ENCODE measurements around the gene KRTAP4-7. TPM values are rescaled to one million over a fixed set of nuclear protein-coding genes. Genes with fewer than 3 reads are reported as not detected.
"Not testable (repeated sequence)": the region's sequence is repeated elsewhere in the genome, so short reads cannot be mapped to it uniquely, and the experiment has no call there.

Gene KRTAP4-7
- polyA plus RNA-seq, 4 donors = not detected

GRCh38 chr17:41111151-41111885 lies 27.4 kb downstream of the KRTAP4-7 start:
- Histone ChIP-seq H3K9me3 (ENCODE audit: control insufficient read depth in 2 of 2, insufficient read depth in 1 of 2, low read depth in 1 of 2, low read length in 1 of 2) (peaks cover 0 to 2% of the 10 kb centered on the region in 2 donors), H3K4me1 (ENCODE audit: control insufficient read depth in 3 of 3, insufficient read depth in 2 of 3, low read depth in 1 of 3, low read length in 2 of 3) (no peaks in the 10 kb centered on the region), H3K4me3 (ENCODE audit: low read depth in 1 of 3, low read length in 3 of 3) (no peak overlapping the region), H3K27me3 (ENCODE audit: control insufficient read depth in 3 of 3, insufficient read depth in 3 of 3, low read length in 3 of 3) (peaks cover 0 to 6% (median 0%) of the 10 kb centered on the region in 3 donors), H3K27ac (ENCODE audit: low read depth in 1 of 3, low read length in 2 of 3) (no peak overlapping the region), H3K36me3 (ENCODE audit: control insufficient read depth in 3 of 3, insufficient read depth in 2 of 3, low read depth in 1 of 3, low read length in 3 of 3) (no peaks in the 10 kb centered on the region)
- no peak for FAIRE-seq
- 77 to 80% (median 78%) methylated on average over 2 of the region's 2 CpGs for WGBS, 3 donors
- no peak for DNase-seq

GRCh38 chr17:41116297-41116696 lies 32.3 kb downstream of the KRTAP4-7 start:
- Histone ChIP-seq H3K4me3 (ENCODE audit: low read depth in 1 of 3, low read length in 3 of 3) (no peak overlapping the region), H3K27me3 (ENCODE audit: control insufficient read depth in 3 of 3, insufficient read depth in 3 of 3, low read length in 3 of 3) (peaks cover 0 to 5% (median 0%) of the 10 kb centered on the region in 3 donors), H3K27ac (ENCODE audit: low read depth in 1 of 3, low read length in 2 of 3) (no peak overlapping the region), H3K4me1 (ENCODE audit: control insufficient read depth in 3 of 3, insufficient read depth in 2 of 3, low read depth in 1 of 3, low read length in 2 of 3) (no peaks in the 10 kb centered on the region), H3K9me3 (ENCODE audit: control insufficient read depth in 2 of 2, insufficient read depth in 1 of 2, low read depth in 1 of 2, low read length in 1 of 2) (peaks cover 0 to 2% of the 10 kb centered on the region in 2 donors), H3K36me3 (ENCODE audit: control insufficient read depth in 3 of 3, insufficient read depth in 2 of 3, low read depth in 1 of 3, low read length in 3 of 3) (no peaks in the 10 kb centered on the region)
- FAIRE-seq = no peak
- DNase-seq = no peak
- 27 to 58% (median 40%) methylated on average over 5 of the region's 5 CpGs for WGBS, 3 donors

- H3K9me3 ChIP-seq (ENCODE audit: control insufficient read depth in 2 of 2, insufficient read depth in 1 of 2, low read depth in 1 of 2, low read length in 1 of 2); H3K36me3 ChIP-seq (ENCODE audit: control insufficient read depth in 3 of 3, insufficient read depth in 2 of 3, low read depth in 1 of 3, low read length in 3 of 3); H3K27ac ChIP-seq (ENCODE audit: low read depth in 1 of 3, low read length in 2 of 3); H3K4me1 ChIP-seq (ENCODE audit: control insufficient read depth in 3 of 3, insufficient read depth in 2 of 3, low read depth in 1 of 3, low read length in 2 of 3); FAIRE-seq; DNase-seq; H3K27me3 ChIP-seq (ENCODE audit: control insufficient read depth in 3 of 3, insufficient read depth in 3 of 3, low read length in 3 of 3); H3K4me3 ChIP-seq (ENCODE audit: low read depth in 1 of 3, low read length in 3 of 3): not testable (repeated sequence)
- 70 to 87% (median 81%) methylated on average over 9 to 10 of the region's 10 CpGs for WGBS, 3 donors
Observed at GRCh38 chr17:41117846-41118386, 34.0 kb downstream of the KRTAP4-7 start, which contains the start of gene KRTAP4-11. Gene KRTAP4-11, minus strand, starts transcription at chr17:41118373. Its CDS starts 58 bp downstream, at chr17:41118315.

DNA sequence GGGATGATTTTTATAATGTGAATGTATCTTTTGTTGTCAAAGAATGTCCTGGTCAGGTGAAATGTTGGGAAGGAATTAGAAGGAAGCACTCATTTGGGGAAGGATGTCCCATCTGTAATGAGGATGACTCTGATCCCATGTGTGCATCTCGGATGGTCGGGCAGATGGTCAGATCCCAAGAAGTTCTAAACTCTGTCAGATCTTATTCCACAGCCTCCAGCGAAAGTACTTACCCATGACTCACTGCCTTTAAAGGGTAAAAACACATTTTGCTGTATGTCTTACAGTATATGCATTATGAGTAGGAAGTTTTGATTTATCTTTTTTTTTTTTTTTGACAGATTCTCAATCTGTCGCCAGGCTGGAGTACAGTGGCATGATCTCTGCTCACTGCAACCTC lies 34.8 kb downstream of the KRTAP4-7 start:
- peaks cover 0 to 2% of the 10 kb centered on the region in 2 donors for H3K9me3 ChIP-seq (ENCODE audit: control insufficient read depth in 2 of 2, insufficient read depth in 1 of 2, low read depth in 1 of 2, low read length in 1 of 2)
- FAIRE-seq (no peak), DNase-seq (no peak)
- 83 to 92% (median 86%) methylated on average over 4 of the region's 4 CpGs for WGBS, 3 donors
- no peak overlapping the region for H3K4me3 ChIP-seq (ENCODE audit: low read depth in 1 of 3, low read length in 3 of 3)
- H3K27me3 ChIP-seq (ENCODE audit: control insufficient read depth in 3 of 3, insufficient read depth in 3 of 3, low read length in 3 of 3) = peaks cover 0 to 7% (median 0%) of the 10 kb centered on the region in 3 donors
- H3K4me1 ChIP-seq (ENCODE audit: control insufficient read depth in 3 of 3, insufficient read depth in 2 of 3, low read depth in 1 of 3, low read length in 2 of 3) = no peaks in the 10 kb centered on the region
- no peak overlapping the region for H3K27ac ChIP-seq (ENCODE audit: low read depth in 1 of 3, low read length in 2 of 3)
- no peaks in the 10 kb centered on the region for H3K36me3 ChIP-seq (ENCODE audit: control insufficient read depth in 3 of 3, insufficient read depth in 2 of 3, low read depth in 1 of 3, low read length in 3 of 3)

DNA sequence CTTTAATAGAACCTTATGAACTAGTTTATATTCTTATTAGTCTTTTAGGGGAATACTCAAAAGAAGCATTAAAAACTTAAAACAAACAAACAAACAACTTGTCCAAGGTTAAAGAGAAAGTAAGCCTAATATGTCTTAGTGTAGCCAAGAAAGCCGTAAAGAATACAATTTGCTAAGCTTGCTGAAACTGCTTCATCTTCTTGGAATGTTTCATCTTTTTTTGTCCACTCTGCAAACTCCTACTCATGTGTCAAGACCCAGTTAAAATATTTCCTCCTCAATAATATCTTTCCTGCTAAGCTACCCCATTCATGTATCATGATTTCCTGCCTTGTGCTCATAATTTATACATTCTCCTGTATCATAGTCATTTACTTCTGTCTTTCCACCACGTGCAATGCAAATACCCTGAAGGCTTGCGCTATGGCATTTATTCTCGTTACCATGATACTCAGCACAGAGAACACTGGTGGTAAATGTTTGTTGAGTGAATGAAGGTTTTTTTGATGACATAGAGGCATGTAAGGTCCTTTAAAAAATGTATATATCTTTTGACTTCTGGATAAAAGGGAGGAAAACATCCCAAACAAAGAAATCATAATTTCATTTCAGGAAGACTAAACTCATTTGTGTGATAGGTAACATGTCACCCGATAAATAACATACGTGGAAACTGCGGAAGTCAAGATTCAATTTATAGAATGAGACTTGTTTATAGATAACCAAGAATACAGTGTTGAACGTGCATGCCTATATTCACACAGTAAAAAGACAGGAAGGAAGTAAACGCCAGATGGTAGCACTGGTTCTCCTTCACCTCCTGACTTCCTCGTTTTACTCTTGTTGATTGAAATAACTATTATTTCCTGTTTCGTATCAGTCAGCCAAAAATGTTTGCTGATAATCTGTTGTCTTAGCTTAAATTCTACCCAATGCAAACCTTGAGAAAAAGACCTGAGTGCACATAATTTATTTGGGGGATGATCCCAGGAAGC lies 36.0 kb downstream of the KRTAP4-7 start:
- not testable (repeated sequence) for DNase-seq; H3K27me3 ChIP-seq (ENCODE audit: control insufficient read depth in 3 of 3, insufficient read depth in 3 of 3, low read length in 3 of 3); H3K9me3 ChIP-seq (ENCODE audit: control insufficient read depth in 2 of 2, insufficient read depth in 1 of 2, low read depth in 1 of 2, low read length in 1 of 2); H3K4me3 ChIP-seq (ENCODE audit: low read depth in 1 of 3, low read length in 3 of 3); FAIRE-seq; H3K27ac ChIP-seq (ENCODE audit: low read depth in 1 of 3, low read length in 2 of 3); H3K36me3 ChIP-seq (ENCODE audit: control insufficient read depth in 3 of 3, insufficient read depth in 2 of 3, low read depth in 1 of 3, low read length in 3 of 3); H3K4me1 ChIP-seq (ENCODE audit: control insufficient read depth in 3 of 3, insufficient read depth in 2 of 3, low read depth in 1 of 3, low read length in 2 of 3)
- 52 to 70% (median 52%) methylated on average over 11 of the region's 11 CpGs for WGBS, 3 donors

- peaks cover 0 to 2% (median 0%) of the 10 kb centered on the region in 3 donors for H3K27me3 ChIP-seq (ENCODE audit: control insufficient read depth in 3 of 3, insufficient read depth in 3 of 3, low read length in 3 of 3)
- H3K4me3 ChIP-seq (ENCODE audit: low read depth in 1 of 3, low read length in 3 of 3) = no peak overlapping the region
- H3K36me3 ChIP-seq (ENCODE audit: control insufficient read depth in 3 of 3, insufficient read depth in 2 of 3, low read depth in 1 of 3, low read length in 3 of 3) = no peaks in the 10 kb centered on the region
- no peak for FAIRE-seq
- no peaks in the 10 kb centered on the region for H3K4me1 ChIP-seq (ENCODE audit: control insufficient read depth in 3 of 3, insufficient read depth in 2 of 3, low read depth in 1 of 3, low read length in 2 of 3)
- H3K27ac ChIP-seq (ENCODE audit: low read depth in 1 of 3, low read length in 2 of 3) = no peak overlapping the region
- no peaks in the 10 kb centered on the region for H3K9me3 ChIP-seq (ENCODE audit: control insufficient read depth in 2 of 2, insufficient read depth in 1 of 2, low read depth in 1 of 2, low read length in 1 of 2)
- DNase-seq = no peak
- 75 to 88% (median 86%) methylated on average over 2 of the region's 2 CpGs for WGBS, 3 donors
Observed at GRCh38 chr17:41121742-41122141, 37.8 kb downstream of the KRTAP4-7 start.

- not testable (repeated sequence) for H3K4me3 ChIP-seq (ENCODE audit: low read depth in 1 of 3, low read length in 3 of 3); H3K27ac ChIP-seq (ENCODE audit: low read depth in 1 of 3, low read length in 2 of 3); H3K4me1 ChIP-seq (ENCODE audit: control insufficient read depth in 3 of 3, insufficient read depth in 2 of 3, low read depth in 1 of 3, low read length in 2 of 3); H3K27me3 ChIP-seq (ENCODE audit: control insufficient read depth in 3 of 3, insufficient read depth in 3 of 3, low read length in 3 of 3); H3K36me3 ChIP-seq (ENCODE audit: control insufficient read depth in 3 of 3, insufficient read depth in 2 of 3, low read depth in 1 of 3, low read length in 3 of 3); H3K9me3 ChIP-seq (ENCODE audit: control insufficient read depth in 2 of 2, insufficient read depth in 1 of 2, low read depth in 1 of 2, low read length in 1 of 2); DNase-seq; FAIRE-seq
- WGBS, 3 donors = 73 to 79% (median 76%) methylated on average over 9 to 12 of the region's 12 CpGs
Observed at GRCh38 chr17:41123292-41123990, 39.5 kb downstream of the KRTAP4-7 start.

- H3K9me3 ChIP-seq (ENCODE audit: control insufficient read depth in 2 of 2, insufficient read depth in 1 of 2, low read depth in 1 of 2, low read length in 1 of 2); FAIRE-seq; DNase-seq: not testable (repeated sequence)
Observed at GRCh38 chr17:41123991-41124371, 40.0 kb downstream of the KRTAP4-7 start, which contains the start of gene KRTAP4-12. Gene KRTAP4-12, minus strand, starts transcription at chr17:41124182. Its CDS starts 60 bp downstream, at chr17:41124122.

More at GRCh38 chr17:41123991-41124371, 40.0 kb downstream of the KRTAP4-7 start, which contains the start of gene KRTAP4-12:
- WGBS, 3 donors = 73 to 80% (median 76%) methylated on average over 3 of the region's 3 CpGs
- not testable (repeated sequence) for H3K36me3 ChIP-seq (ENCODE audit: control insufficient read depth in 3 of 3, insufficient read depth in 2 of 3, low read depth in 1 of 3, low read length in 3 of 3); H3K27me3 ChIP-seq (ENCODE audit: control insufficient read depth in 3 of 3, insufficient read depth in 3 of 3, low read length in 3 of 3); H3K27ac ChIP-seq (ENCODE audit: low read depth in 1 of 3, low read length in 2 of 3); H3K4me1 ChIP-seq (ENCODE audit: control insufficient read depth in 3 of 3, insufficient read depth in 2 of 3, low read depth in 1 of 3, low read length in 2 of 3); H3K4me3 ChIP-seq (ENCODE audit: low read depth in 1 of 3, low read length in 3 of 3)

All from small intestine (tissue), 7 donors.